NCI-H2171 (cell line): ENCODE data around the gene TMEM179.
A peak's percentile ranks its signal among the peaks of the same experiment; 100 is the strongest.

Experiments
- DNase-seq: peaks from one replicate; lab custom pipeline; 2025; lab: John Stamatoyannopoulos, UW

Gene TMEM179

GRCh38 chr14:104555430-104556255 is 48.9 kb downstream of the TMEM179 start:
- no peak for DNase-seq

- DNase-seq = no peak
These were observed 49.8 kb downstream of the TMEM179 start for GRCh38 chr14:104554608-104555429.

GRCh38 chr14:104554088-104554607 is 50.4 kb downstream of the TMEM179 start:
- no peak for DNase-seq

- no peak for DNase-seq
These were observed 51.1 kb downstream of the TMEM179 start for GRCh38 chr14:104553166-104554087.

- no peak for DNase-seq
These were observed 51.8 kb downstream of the TMEM179 start for GRCh38 chr14:104552738-104553125.

GRCh38 chr14:104551851-104552737 is 52.5 kb downstream of the TMEM179 start:
- DNase-seq = no peak

GRCh38 chr14:104550861-104551728 is 53.5 kb downstream of the TMEM179 start:
- DNase-seq = no peak

- DNase-seq = no peak
These were observed 54.2 kb downstream of the TMEM179 start for GRCh38 chr14:104550340-104550860.

- DNase-seq = no peak
These were observed 54.8 kb downstream of the TMEM179 start for GRCh38 chr14:104549536-104550339.

- no peak for DNase-seq
These were observed 55.6 kb downstream of the TMEM179 start for GRCh38 chr14:104548802-104549535.

- DNase-seq = no peak
These were observed 56.4 kb downstream of the TMEM179 start for GRCh38 chr14:104547998-104548700.

- DNase-seq = no peak
These were observed 57.1 kb downstream of the TMEM179 start for GRCh38 chr14:104547310-104547997.

- peak; percentile 19 for DNase-seq
These were observed 57.8 kb downstream of the TMEM179 start for GRCh38 chr14:104546591-104547309.

- DNase-seq = no peak
These were observed 58.5 kb downstream of the TMEM179 start for GRCh38 chr14:104545942-104546501.

GRCh38 chr14:104545151-104545941 is 59.2 kb downstream of the TMEM179 start:
- peak; percentile 75 for DNase-seq
